Endothelial cell (in vitro differentiated cells): Measurements from ENCODE around the gene APOA4. TPM values are rescaled to one million over a fixed set of nuclear protein-coding genes. Genes with fewer than 3 reads are reported as not detected.

Experiments
- DNase-seq: peaks from one replicate; pipeline ENCODE4 v3.0.0; 2021; ENCODE audit warnings: low spot score
- H3K27ac Mint-ChIP-seq: one replicate; pipeline ENCODE4 v1.8.0; 2021; ENCODE audit warnings: mixed read lengths, inconsistent platforms; ENCODE audit not compliant: unreplicated experiment
- H3K27me3 Mint-ChIP-seq: one replicate; pipeline ENCODE4 v1.8.0; 2021; ENCODE audit warnings: mild to moderate bottlenecking, moderate library complexity, mixed read lengths, inconsistent platforms; ENCODE audit not compliant: unreplicated experiment
- H3K36me3 Mint-ChIP-seq: one replicate; pipeline ENCODE4 v1.8.0; 2021; ENCODE audit warnings: mild to moderate bottlenecking, low read depth, mixed read lengths, inconsistent platforms; ENCODE audit not compliant: unreplicated experiment
- H3K4me1 Mint-ChIP-seq: one replicate; pipeline ENCODE4 v1.8.0; 2021; ENCODE audit warnings: mild to moderate bottlenecking, mixed read lengths, inconsistent platforms; ENCODE audit not compliant: unreplicated experiment
- H3K4me3 Mint-ChIP-seq: one replicate; pipeline ENCODE4 v1.8.0; 2021; ENCODE audit warnings: mild to moderate bottlenecking, mixed read lengths, inconsistent platforms; ENCODE audit not compliant: unreplicated experiment
- H3K9me3 Mint-ChIP-seq: one replicate; pipeline ENCODE4 v1.8.0; 2021; ENCODE audit warnings: mixed read lengths, inconsistent platforms; ENCODE audit not compliant: unreplicated experiment
- total RNA-seq: library from RNA; stranded (reverse); fragmentation: NEBNext Ultra II Directional; extraction: Animal tissue kit (Norgen Biotek cat#: 25700); gene quantifications from one replicate; pipeline ENCODE4 v1.2.1, GENCODE V29; 2021; ENCODE audit not compliant: unreplicated experiment
- TF ChIP-seq, protein P1 (sequence below): fragments of 200-600 bp; sonication (generic); IDR thresholded peaks from one replicate; pipeline ENCODE4 v1.5.0; 2021; ENCODE audit warnings: antibody characterized with exemption; ENCODE audit not compliant: unreplicated experiment

The APOA4 gene
- total RNA-seq, 1 donor from 2014 or later = not detected

GRCh38 chr11:116800610-116801009 lies 22.5 kb downstream of the APOA4 start:
- H3K27me3 Mint-ChIP-seq = peaks cover 2% of the 10 kb centered on the region
- H3K4me3 Mint-ChIP-seq = no peak overlapping the region
- H3K4me1 Mint-ChIP-seq = no peaks in the 10 kb centered on the region
- no peaks in the 10 kb centered on the region for H3K9me3 Mint-ChIP-seq
- no peak overlapping the region for H3K27ac Mint-ChIP-seq
- TF ChIP-seq, protein P1, sequence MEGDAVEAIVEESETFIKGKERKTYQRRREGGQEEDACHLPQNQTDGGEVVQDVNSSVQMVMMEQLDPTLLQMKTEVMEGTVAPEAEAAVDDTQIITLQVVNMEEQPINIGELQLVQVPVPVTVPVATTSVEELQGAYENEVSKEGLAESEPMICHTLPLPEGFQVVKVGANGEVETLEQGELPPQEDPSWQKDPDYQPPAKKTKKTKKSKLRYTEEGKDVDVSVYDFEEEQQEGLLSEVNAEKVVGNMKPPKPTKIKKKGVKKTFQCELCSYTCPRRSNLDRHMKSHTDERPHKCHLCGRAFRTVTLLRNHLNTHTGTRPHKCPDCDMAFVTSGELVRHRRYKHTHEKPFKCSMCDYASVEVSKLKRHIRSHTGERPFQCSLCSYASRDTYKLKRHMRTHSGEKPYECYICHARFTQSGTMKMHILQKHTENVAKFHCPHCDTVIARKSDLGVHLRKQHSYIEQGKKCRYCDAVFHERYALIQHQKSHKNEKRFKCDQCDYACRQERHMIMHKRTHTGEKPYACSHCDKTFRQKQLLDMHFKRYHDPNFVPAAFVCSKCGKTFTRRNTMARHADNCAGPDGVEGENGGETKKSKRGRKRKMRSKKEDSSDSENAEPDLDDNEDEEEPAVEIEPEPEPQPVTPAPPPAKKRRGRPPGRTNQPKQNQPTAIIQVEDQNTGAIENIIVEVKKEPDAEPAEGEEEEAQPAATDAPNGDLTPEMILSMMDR = no peak
- H3K36me3 Mint-ChIP-seq = no peaks in the 10 kb centered on the region
- DNase-seq = no peak

DNA sequence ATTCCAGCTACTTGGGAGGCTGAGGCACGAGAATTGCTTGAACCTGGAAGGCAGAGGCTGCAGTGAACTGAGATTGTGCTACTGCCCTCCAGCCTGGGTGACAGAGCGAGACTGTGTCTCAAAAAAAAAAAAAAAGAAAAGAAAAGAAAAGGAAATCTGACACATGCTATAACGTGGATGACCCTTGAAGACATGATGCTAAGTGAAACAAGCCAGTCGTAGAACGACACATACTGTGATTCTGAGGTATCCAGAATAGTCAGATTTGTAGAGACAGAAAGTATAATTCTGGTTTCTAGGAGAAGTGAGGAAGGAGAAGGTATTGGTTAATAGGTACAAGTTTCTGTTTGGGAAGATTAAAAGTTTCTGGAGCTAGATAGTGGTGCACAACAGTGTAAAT lies 24.7 kb downstream of the APOA4 start:
- H3K9me3 Mint-ChIP-seq = no peaks in the 10 kb centered on the region
- H3K27me3 Mint-ChIP-seq = peaks cover 2% of the 10 kb centered on the region
- H3K4me3 Mint-ChIP-seq = no peak overlapping the region
- TF ChIP-seq, protein P1 = no peak
- H3K4me1 Mint-ChIP-seq = no peaks in the 10 kb centered on the region
- DNase-seq = no peak
- no peaks in the 10 kb centered on the region for H3K36me3 Mint-ChIP-seq
- no peak overlapping the region for H3K27ac Mint-ChIP-seq

GRCh38 chr11:116797816-116798215 lies 25.3 kb downstream of the APOA4 start:
- Mint-ChIP-seq H3K36me3 (no peaks in the 10 kb centered on the region), H3K9me3 (no peaks in the 10 kb centered on the region), H3K27ac (no peak overlapping the region), H3K4me3 (no peak overlapping the region), H3K4me1 (no peaks in the 10 kb centered on the region), H3K27me3 (peaks cover 2% of the 10 kb centered on the region)
- TF ChIP-seq, protein P1 = no peak
- no peak for DNase-seq

GRCh38 chr11:116796548-116796947 lies 26.6 kb downstream of the APOA4 start:
- no peaks in the 10 kb centered on the region for H3K4me1 Mint-ChIP-seq
- TF ChIP-seq, protein P1 = no peak
- H3K27ac Mint-ChIP-seq = no peak overlapping the region
- peaks cover 5% of the 10 kb centered on the region for H3K27me3 Mint-ChIP-seq
- H3K36me3 Mint-ChIP-seq = no peaks in the 10 kb centered on the region
- H3K9me3 Mint-ChIP-seq = no peaks in the 10 kb centered on the region
- H3K4me3 Mint-ChIP-seq = no peak overlapping the region
- no peak for DNase-seq

DNA sequence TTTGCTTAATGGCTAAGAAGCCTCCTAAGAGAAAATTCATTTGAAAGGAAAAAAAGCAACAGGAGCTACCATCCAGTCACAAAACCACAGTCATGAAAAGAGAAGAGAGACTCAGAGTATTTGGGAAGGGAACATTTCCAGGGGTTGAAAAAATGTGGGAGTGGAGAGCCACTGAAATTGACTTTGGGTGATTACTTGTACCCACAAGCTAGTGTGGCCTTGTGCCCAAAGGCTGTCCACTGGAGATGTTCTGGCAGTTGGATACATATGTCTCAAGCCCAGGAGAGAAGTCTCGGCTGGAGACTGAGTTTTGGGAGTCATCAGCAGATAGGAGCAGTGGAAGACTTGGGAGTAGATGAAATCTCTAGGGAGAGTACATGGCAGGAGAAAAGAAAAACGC lies 28.3 kb downstream of the APOA4 start:
- H3K27ac Mint-ChIP-seq = no peak overlapping the region
- H3K9me3 Mint-ChIP-seq = no peaks in the 10 kb centered on the region
- H3K4me3 Mint-ChIP-seq = no peak overlapping the region
- no peaks in the 10 kb centered on the region for H3K36me3 Mint-ChIP-seq
- peaks cover 6% of the 10 kb centered on the region for H3K27me3 Mint-ChIP-seq
- TF ChIP-seq, protein P1 = no peak
- DNase-seq = no peak
- no peaks in the 10 kb centered on the region for H3K4me1 Mint-ChIP-seq
